Endodermal cell (in vitro differentiated cells): ENCODE results near the gene LRFN4. TPM values are rescaled to one million over a fixed set of nuclear protein-coding genes. Genes with fewer than 3 reads are reported as not detected.
A peak's percentile ranks its signal among the peaks of the same experiment; 100 is the strongest.

Experiments
- DNase-seq: peaks from one replicate; pipeline ENCODE4 v3.0.0-alpha.2; 2017
- H3K27ac ChIP-seq: 2 replicates; pipeline ENCODE4 v1.5.1; 2013; ENCODE audit warnings: mild to moderate bottlenecking, low read depth, low read length, moderate library complexity
- H3K27me3 ChIP-seq: 2 replicates; pipeline ENCODE4 v1.6.1; 2013; ENCODE audit warnings: mild to moderate bottlenecking, low read length, moderate library complexity; ENCODE audit not compliant: insufficient read depth, control insufficient read depth, poor library complexity, severe bottlenecking
- H3K36me3 ChIP-seq: 2 replicates; pipeline ENCODE4 v1.7.0; 2013; ENCODE audit warnings: mild to moderate bottlenecking, low read length, moderate library complexity; ENCODE audit not compliant: control insufficient read depth, insufficient read depth
- H3K4me1 ChIP-seq: one replicate; pipeline ENCODE4 v1.7.0; 2013; ENCODE audit warnings: low read length; ENCODE audit not compliant: control insufficient read depth, insufficient read depth
- H3K4me3 ChIP-seq: 2 replicates; pipeline ENCODE4 v1.5.1; 2013; ENCODE audit warnings: mild to moderate bottlenecking, low read length, moderate library complexity
- H3K9ac ChIP-seq: 2 replicates; pipeline ENCODE4 v1.6.1; 2013; ENCODE audit warnings: mild to moderate bottlenecking, low read length, moderate library complexity; ENCODE audit not compliant: poor library complexity, severe bottlenecking; ENCODE audit errors: extremely low read depth
- H3K9me3 ChIP-seq: 2 replicates; pipeline ENCODE4 v1.6.1; 2013; ENCODE audit warnings: mild to moderate bottlenecking, low read length, moderate library complexity; ENCODE audit not compliant: control insufficient read depth
- H3K27ac Mint-ChIP-seq: 2 replicates; pipeline ENCODE4 v1.8.0; 2020; ENCODE audit warnings: mixed read lengths
- H3K27me3 Mint-ChIP-seq: 2 replicates; pipeline ENCODE4 v1.8.0; 2021; ENCODE audit warnings: mild to moderate bottlenecking, mixed read lengths; ENCODE audit not compliant: insufficient read depth
- H3K36me3 Mint-ChIP-seq: 2 replicates; pipeline ENCODE4 v1.8.0; 2020; ENCODE audit warnings: low read depth, mixed read lengths
- H3K4me1 Mint-ChIP-seq: 2 replicates; pipeline ENCODE4 v1.8.0; 2020; ENCODE audit warnings: mixed read lengths
- H3K4me3 Mint-ChIP-seq: 2 replicates; pipeline ENCODE4 v1.8.0; 2020; ENCODE audit warnings: mild to moderate bottlenecking, moderate library complexity, mixed read lengths
- H3K9me3 Mint-ChIP-seq: 2 replicates; pipeline ENCODE4 v1.8.0; 2020; ENCODE audit warnings: mild to moderate bottlenecking, mixed read lengths
- WGBS, 2 experiments: methylation state at CpG; one replicate each; pipeline versions ENCODE4 v1.1.5 to v1.1.7; 2013; ENCODE audit warnings: missing lambda C conversion rate in 2 of 2, mixed read lengths in 1 of 2; ENCODE audit not compliant: insufficient coverage in 1 of 2, insufficient read length in 1 of 2; 5-methylcytosine and 5-hydroxymethylcytosine counted together
- total RNA-seq, 2 donors: library from RNA; stranded (reverse); fragmentation: NEBNext Ultra II Directional in 1 of 2; extraction: Animal tissue kit (Norgen Biotek cat#: 25700) in 1 of 2; gene quantifications; 2 replicates in 1 of 2; 3 replicates in 1 of 2; pipeline ENCODE4 v1.2.1, GENCODE V29; 2021
- TF ChIP-seq, protein P1 (sequence below): fragments of 200-600 bp; sonication (generic); conservative IDR thresholded peaks from 2 replicates; pipeline ENCODE4 v1.5.0; 2021; ENCODE audit warnings: antibody characterized with exemption, mild to moderate bottlenecking

The LRFN4 gene
- total RNA-seq, 2 donors from 2014 or later, result 23.2 to 26.2 TPM

GRCh38 chr11:66886671-66887221 lies 29.9 kb downstream of the LRFN4 start:
- H3K27ac Mint-ChIP-seq, result peak overlapping the region; percentile 41

DNA sequence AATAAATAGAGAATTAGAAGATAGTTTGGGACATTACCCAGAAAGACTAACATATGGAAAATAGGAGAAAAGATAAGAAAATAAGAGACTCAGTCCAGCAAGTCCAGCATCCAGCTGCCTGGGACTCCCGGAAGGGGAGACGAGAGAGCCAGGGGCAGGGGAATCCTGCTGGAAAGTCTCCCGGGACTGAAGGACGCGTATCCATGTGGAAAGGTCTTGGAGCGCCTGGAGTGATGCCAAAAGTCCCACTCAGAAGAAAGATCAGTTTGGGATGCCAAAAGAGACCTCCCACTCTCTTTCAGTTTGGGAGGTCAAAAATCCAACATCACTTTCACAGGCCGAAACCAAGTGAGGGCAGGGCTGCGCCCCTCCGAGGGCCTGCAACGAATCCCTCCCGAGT lies 30.7 kb downstream of the LRFN4 start:
- no peak overlapping the region for H3K9ac ChIP-seq
- no peaks in the 10 kb centered on the region for H3K27me3 ChIP-seq
- H3K4me1 Mint-ChIP-seq, result peaks cover 23% of the 10 kb centered on the region
- no peaks in the 10 kb centered on the region for H3K36me3 ChIP-seq
- WGBS, 2 experiments, result 93 to 97% methylated on average over 11 of the region's 11 CpGs
- H3K36me3 Mint-ChIP-seq, result no peaks in the 10 kb centered on the region
- no peak overlapping the region for H3K4me3 ChIP-seq
- no peak for DNase-seq
- H3K4me3 Mint-ChIP-seq, result no peak overlapping the region
- H3K9me3 Mint-ChIP-seq, result no peaks in the 10 kb centered on the region
- TF ChIP-seq, protein P1, sequence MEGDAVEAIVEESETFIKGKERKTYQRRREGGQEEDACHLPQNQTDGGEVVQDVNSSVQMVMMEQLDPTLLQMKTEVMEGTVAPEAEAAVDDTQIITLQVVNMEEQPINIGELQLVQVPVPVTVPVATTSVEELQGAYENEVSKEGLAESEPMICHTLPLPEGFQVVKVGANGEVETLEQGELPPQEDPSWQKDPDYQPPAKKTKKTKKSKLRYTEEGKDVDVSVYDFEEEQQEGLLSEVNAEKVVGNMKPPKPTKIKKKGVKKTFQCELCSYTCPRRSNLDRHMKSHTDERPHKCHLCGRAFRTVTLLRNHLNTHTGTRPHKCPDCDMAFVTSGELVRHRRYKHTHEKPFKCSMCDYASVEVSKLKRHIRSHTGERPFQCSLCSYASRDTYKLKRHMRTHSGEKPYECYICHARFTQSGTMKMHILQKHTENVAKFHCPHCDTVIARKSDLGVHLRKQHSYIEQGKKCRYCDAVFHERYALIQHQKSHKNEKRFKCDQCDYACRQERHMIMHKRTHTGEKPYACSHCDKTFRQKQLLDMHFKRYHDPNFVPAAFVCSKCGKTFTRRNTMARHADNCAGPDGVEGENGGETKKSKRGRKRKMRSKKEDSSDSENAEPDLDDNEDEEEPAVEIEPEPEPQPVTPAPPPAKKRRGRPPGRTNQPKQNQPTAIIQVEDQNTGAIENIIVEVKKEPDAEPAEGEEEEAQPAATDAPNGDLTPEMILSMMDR, result no peak
- H3K27ac ChIP-seq, result no peak overlapping the region
- no peaks in the 10 kb centered on the region for H3K27me3 Mint-ChIP-seq
- no peaks in the 10 kb centered on the region for H3K4me1 ChIP-seq
- no peaks in the 10 kb centered on the region for H3K9me3 ChIP-seq
- H3K27ac Mint-ChIP-seq, result no peak overlapping the region

More at GRCh38 chr11:66886671-66887221, 29.9 kb downstream of the LRFN4 start:
- H3K4me1 Mint-ChIP-seq, result peaks cover 27% of the 10 kb centered on the region
- H3K27me3 Mint-ChIP-seq, result no peaks in the 10 kb centered on the region
- Histone ChIP-seq H3K36me3 (no peaks in the 10 kb centered on the region), H3K9me3 (no peaks in the 10 kb centered on the region), H3K27me3 (no peaks in the 10 kb centered on the region), H3K9ac (no peak overlapping the region), H3K4me3 (no peak overlapping the region), H3K27ac (no peak overlapping the region), H3K4me1 (no peaks in the 10 kb centered on the region)
- H3K9me3 Mint-ChIP-seq, result no peaks in the 10 kb centered on the region
- H3K4me3 Mint-ChIP-seq, result no peak overlapping the region
- 91 to 95% methylated on average over 8 to 15 of the region's 15 CpGs for WGBS, 2 experiments
- H3K36me3 Mint-ChIP-seq, result no peaks in the 10 kb centered on the region
- TF ChIP-seq, protein P1, result no peak
- DNase-seq, result no peak

GRCh38 chr11:66888282-66888681 lies 31.4 kb downstream of the LRFN4 start:
- DNase-seq, result no peak
- WGBS, 2 experiments, result 93 to 96% methylated on average over 7 to 10 of the region's 10 CpGs
- Histone ChIP-seq H3K9me3 (no peaks in the 10 kb centered on the region), H3K27ac (no peak overlapping the region), H3K36me3 (no peaks in the 10 kb centered on the region), H3K4me1 (no peaks in the 10 kb centered on the region), H3K27me3 (no peaks in the 10 kb centered on the region), H3K9ac (no peak overlapping the region), H3K4me3 (no peak overlapping the region)
- no peak overlapping the region for H3K4me3 Mint-ChIP-seq
- H3K9me3 Mint-ChIP-seq, result no peaks in the 10 kb centered on the region
- no peak overlapping the region for H3K27ac Mint-ChIP-seq
- peaks cover 16% of the 10 kb centered on the region for H3K4me1 Mint-ChIP-seq
- H3K36me3 Mint-ChIP-seq, result no peaks in the 10 kb centered on the region
- TF ChIP-seq, protein P1, result no peak
- H3K27me3 Mint-ChIP-seq, result no peaks in the 10 kb centered on the region
